Epithelial cell of esophagus (primary cell): Measurements from ENCODE around the gene CLCN7.

Experiments
- DNase-seq: peaks from one replicate; pipeline ENCODE4 v3.0.0; 2010; ENCODE audit warnings: low read depth
- H3K4me3 ChIP-seq: 2 replicates; pipeline ENCODE4 v1.5.1; 2011; ENCODE audit warnings: mild to moderate bottlenecking, low read length, control low read depth
- TF ChIP-seq, protein P1 (sequence below): IDR thresholded peaks from 2 replicates; pipeline ENCODE4 v1.5.1; 2011; ENCODE audit warnings: low read depth, mild to moderate bottlenecking, low read length, control low read depth, inconsistent platforms; ENCODE audit not compliant: insufficient read depth; ENCODE audit errors: missing control alignments

The CLCN7 gene

DNA sequence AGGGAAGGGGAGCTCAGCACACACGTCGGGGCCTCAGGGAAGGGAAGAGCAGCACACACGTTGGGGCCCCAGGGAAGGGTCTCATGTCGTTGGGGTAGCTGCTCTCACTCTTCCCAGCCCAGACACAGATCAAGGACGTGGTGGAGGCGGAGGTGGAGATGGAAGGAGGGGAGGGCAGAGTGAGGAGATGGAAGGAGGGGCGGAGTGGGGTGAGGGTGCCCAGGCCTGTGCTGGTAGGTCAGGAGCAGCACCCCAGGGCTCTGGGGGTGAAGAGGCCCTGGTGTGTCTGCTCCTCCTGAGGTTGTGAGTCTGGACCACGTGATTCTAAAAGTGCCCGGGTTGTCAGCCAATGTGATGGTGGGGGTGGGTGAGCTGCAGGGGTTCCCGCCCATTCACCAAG lies 14.9 kb downstream of the CLCN7 start:
- DNase-seq = no peak
- H3K4me3 ChIP-seq = no peak overlapping the region
- TF ChIP-seq, protein P1, sequence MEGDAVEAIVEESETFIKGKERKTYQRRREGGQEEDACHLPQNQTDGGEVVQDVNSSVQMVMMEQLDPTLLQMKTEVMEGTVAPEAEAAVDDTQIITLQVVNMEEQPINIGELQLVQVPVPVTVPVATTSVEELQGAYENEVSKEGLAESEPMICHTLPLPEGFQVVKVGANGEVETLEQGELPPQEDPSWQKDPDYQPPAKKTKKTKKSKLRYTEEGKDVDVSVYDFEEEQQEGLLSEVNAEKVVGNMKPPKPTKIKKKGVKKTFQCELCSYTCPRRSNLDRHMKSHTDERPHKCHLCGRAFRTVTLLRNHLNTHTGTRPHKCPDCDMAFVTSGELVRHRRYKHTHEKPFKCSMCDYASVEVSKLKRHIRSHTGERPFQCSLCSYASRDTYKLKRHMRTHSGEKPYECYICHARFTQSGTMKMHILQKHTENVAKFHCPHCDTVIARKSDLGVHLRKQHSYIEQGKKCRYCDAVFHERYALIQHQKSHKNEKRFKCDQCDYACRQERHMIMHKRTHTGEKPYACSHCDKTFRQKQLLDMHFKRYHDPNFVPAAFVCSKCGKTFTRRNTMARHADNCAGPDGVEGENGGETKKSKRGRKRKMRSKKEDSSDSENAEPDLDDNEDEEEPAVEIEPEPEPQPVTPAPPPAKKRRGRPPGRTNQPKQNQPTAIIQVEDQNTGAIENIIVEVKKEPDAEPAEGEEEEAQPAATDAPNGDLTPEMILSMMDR = no peak

DNA sequence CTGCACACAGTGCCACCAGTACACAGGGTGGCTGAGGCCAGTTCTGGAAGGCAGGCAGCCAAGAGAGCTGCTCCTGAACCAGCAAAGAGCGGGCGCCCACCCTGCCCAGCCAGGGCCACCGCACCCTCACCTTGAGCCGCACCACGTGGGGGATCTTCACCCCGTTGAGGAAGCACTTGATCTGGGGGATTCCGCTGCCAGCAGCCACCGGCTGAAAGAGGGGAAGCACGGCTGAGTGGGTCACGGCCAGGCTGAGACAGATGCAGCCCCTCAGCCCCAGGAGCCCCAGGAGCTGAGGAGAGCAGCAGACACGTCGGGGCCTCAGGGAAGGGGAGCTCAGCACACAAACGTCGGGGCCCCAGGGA lies 15.9 kb downstream of the CLCN7 start:
- no peak for DNase-seq
- TF ChIP-seq, protein P1 = no peak
- no peak overlapping the region for H3K4me3 ChIP-seq

DNA sequence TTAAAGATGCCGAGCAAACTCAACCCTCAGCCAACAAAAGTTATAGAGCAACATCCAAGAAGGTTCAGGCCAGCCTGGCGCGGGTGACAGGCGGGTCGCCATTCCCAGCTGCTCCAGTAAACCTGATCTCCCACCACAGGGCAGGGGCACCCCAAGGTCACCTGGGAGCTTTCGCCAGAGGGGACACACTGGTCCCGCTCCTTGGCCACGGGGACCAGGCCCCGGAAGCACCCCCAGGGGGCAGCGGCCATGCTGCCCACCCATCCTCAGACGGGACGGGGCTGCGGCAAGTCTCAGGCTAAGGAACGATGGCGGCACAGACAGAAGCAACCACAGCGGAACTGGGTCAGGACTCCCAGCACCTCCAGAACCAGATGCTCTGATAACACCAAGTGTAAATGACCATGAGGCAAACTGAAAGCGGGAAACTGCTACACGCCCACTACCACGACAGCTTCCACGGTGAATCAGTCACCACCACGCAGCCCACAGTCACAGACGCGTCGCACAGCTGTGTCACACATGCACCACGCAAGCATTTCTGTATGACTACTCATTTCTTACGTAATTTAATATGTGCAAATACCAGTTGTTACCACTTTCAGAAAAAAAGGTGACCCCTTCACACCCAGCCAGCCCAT lies 16.4 kb downstream of the CLCN7 start:
- no peak for DNase-seq
- H3K4me3 ChIP-seq = no peak overlapping the region
- TF ChIP-seq, protein P1 = no peak

DNA sequence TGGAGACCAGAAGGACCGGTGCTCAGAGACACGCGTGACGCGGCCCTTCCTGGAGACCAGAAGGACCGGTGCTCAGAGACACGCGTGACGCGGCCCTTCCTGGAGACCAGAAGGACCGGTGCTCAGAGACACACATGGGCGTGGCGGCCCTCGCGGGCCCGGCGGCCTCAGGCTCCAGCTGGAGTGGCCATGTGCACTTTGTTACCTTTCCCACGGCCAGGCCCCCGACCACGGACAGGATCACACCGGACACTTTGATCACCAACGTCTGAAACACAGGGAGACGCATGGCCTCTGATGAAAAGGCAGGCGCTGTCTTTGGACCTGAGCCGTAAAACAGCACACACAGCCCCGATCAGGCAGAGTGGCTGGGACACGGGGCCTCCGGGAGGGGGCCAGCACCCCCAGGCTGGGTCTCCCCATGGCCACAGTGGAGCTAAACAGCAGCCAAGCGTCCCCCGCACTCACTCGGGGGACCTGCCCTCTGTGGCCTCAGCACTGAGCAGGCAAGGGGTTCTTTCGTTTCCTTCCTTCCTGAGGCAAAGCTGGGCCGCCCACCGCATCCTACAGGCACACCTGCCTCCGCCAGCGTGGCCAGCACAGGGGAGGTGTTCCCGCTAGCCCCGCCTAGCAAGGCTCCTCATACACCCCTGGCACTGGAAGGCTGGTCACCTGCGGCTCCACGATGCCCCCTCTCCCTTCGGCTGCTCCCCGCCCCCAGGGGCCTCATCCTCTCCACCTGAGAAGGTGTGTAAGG lies 17.2 kb downstream of the CLCN7 start:
- no peak for DNase-seq
- H3K4me3 ChIP-seq = no peak overlapping the region
- TF ChIP-seq, protein P1 = no peak

DNA sequence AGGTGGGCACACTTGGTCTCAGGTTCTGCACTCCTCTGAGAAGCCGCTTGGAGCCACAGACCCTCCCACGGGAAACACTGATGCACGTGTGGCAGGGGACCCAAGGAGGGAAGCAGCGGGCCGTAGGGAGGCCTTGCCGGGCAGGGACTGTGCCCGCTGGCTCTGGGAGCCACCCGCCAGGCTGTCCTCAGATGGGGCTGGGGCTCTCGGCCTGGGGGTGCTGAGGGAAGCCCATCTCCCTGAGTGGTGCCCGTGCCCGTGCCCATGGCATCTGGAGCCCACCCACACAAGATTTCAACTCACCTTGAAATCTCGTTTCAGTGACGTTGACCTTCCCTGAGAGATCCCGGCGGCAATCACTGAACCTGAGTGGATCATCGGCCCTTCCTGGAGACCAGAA lies 17.9 kb downstream of the CLCN7 start:
- no peak overlapping the region for H3K4me3 ChIP-seq
- TF ChIP-seq, protein P1 = no peak
- no peak for DNase-seq

DNA sequence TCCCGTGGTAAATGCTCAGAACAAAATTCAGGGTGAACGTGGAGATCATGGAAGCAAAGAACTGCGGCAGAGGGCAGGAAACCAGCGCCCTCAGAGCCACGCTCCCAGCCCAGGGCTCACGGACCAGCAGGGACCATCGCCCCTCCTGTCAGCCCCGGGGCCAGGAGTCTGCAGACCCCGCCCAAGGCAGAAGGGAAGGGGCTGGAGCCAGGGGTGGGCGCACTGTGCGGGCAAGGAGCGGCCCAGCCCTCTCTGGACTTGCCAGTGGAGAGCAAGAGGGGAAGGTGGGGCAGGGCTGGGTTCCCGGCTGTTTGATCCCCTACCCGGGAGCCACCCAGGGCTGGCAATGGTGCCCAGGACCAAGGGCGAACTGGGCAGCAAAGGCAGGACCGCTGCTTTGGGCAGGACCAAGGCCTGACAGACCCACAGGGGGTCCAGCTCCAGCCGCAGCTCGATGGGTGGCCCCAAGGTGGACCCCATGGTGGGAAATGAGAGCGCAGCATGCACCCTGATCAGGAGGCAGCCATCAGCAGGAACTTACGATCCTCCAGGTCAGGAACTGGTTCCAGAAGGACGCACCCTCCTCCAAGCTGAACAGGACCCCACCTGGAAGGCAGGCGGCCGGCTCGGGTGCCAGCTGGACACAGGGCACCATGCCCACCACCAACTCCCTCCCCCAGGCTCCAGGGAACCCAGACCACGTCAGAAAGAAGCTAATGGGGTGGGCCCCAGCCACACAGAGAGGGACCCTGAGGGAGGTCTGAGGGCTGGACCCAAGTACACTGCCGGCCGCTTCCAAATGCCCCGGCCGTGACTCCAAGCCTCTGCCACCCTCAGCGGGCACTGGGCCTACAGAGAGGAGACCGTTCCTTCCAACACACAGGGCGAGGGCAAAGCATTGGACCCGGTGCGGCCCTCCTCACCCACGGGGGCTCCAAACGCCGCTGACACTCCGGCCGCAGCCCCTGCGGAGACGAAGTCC lies 19.3 kb downstream of the CLCN7 start:
- no peak overlapping the region for H3K4me3 ChIP-seq
- TF ChIP-seq, protein P1 = no peak
- DNase-seq = no peak
